Smooth muscle cell (in vitro differentiated cells): Measurements from ENCODE around the gene JCHAIN. TPM values are rescaled to one million over a fixed set of nuclear protein-coding genes. Genes with fewer than 3 reads are reported as not detected.
A peak's percentile ranks its signal among the peaks of the same experiment; 100 is the strongest.

Experiments used
- DNase-seq: peaks from one replicate; lab custom pipeline; 2025; ENCODE audit not compliant: unreplicated experiment; lab: John Stamatoyannopoulos, UW
- H2AFZ ChIP-seq: fragments of 200-600 bp; sonication (generic); 2 replicates; pipeline ENCODE4 v1.6.0; 2016; ENCODE audit warnings: antibody characterized with exemption, low read depth, mild to moderate bottlenecking
- H3F3A ChIP-seq: fragments of 200-600 bp; sonication (generic); 2 replicates; pipeline ENCODE4 v1.6.0; 2017; ENCODE audit warnings: antibody characterized with exemption, low read depth
- H3K27ac ChIP-seq: fragments of 200-600 bp; sonication (generic); 2 replicates; pipeline ENCODE4 v1.5.1; 2016; ENCODE audit warnings: low read depth, mild to moderate bottlenecking
- H3K27me3 ChIP-seq: fragments of 200-600 bp; sonication (generic); 2 replicates; pipeline ENCODE4 v1.6.1; 2016; ENCODE audit warnings: low read depth, mild to moderate bottlenecking
- H3K36me3 ChIP-seq: fragments of 200-600 bp; sonication (generic); 2 replicates; pipeline ENCODE4 v1.5.1; 2016; ENCODE audit warnings: low read depth
- H3K4me1 ChIP-seq: fragments of 200-600 bp; sonication (generic); 2 replicates; pipeline ENCODE4 v1.5.1; 2016; ENCODE audit warnings: low read depth
- H3K4me2 ChIP-seq: fragments of 200-600 bp; sonication (generic); 2 replicates; pipeline ENCODE4 v1.6.0; 2016; ENCODE audit warnings: mild to moderate bottlenecking
- H3K4me3 ChIP-seq: fragments of 200-600 bp; sonication (generic); 2 replicates; pipeline ENCODE4 v1.5.1; 2016; ENCODE audit warnings: mild to moderate bottlenecking
- H3K79me2 ChIP-seq: fragments of 200-600 bp; sonication (generic); 2 replicates; pipeline ENCODE4 v1.6.0; 2016; ENCODE audit warnings: low read depth, mild to moderate bottlenecking
- H3K9ac ChIP-seq: fragments of 200-600 bp; sonication (generic); 2 replicates; pipeline ENCODE4 v1.6.0; 2016; ENCODE audit warnings: low read depth
- H3K9me3 ChIP-seq: fragments of 200-600 bp; sonication (generic); replicated peaks from 2 replicates; pipeline ENCODE4 v1.5.1; 2016; ENCODE audit warnings: low read depth
- H4K20me1 ChIP-seq: fragments of 200-600 bp; sonication (generic); 2 replicates; pipeline ENCODE4 v1.6.0; 2016; ENCODE audit warnings: low read depth
- WGBS: methylation state at CpG from one replicate; pipeline ENCODE4 v1.1.7; 2016; ENCODE audit warnings: low lambda C conversion rate; 5-methylcytosine and 5-hydroxymethylcytosine counted together
- polyA plus RNA-seq: library from polyadenylated mRNA; unstranded; fragments of >200 nt; fragmentation: Nextera tagmentation; extraction: Ambion mirVana; gene quantifications from 2 replicates; pipeline ENCODE4 v1.2.1, GENCODE V29; 2016
- total RNA-seq: library from RNA; depleted of rRNA; stranded (reverse); fragments of >200 nt; gene quantifications from 2 replicates; pipeline ENCODE4 v1.2.3, GENCODE V29; 2014
- TF ChIP-seq, protein P1 (sequence below): fragments of 200-600 bp; sonication (generic); IDR thresholded peaks from 2 replicates; pipeline ENCODE4 v1.5.1; 2017; ENCODE audit warnings: borderline replicate concordance, mild to moderate bottlenecking, antibody characterized with exemption; ENCODE audit not compliant: insufficient read depth, poor library complexity, severe bottlenecking

The JCHAIN gene
- total and polyA plus RNA-seq, 2 experiments from 2014 or later, result not detected

DNA sequence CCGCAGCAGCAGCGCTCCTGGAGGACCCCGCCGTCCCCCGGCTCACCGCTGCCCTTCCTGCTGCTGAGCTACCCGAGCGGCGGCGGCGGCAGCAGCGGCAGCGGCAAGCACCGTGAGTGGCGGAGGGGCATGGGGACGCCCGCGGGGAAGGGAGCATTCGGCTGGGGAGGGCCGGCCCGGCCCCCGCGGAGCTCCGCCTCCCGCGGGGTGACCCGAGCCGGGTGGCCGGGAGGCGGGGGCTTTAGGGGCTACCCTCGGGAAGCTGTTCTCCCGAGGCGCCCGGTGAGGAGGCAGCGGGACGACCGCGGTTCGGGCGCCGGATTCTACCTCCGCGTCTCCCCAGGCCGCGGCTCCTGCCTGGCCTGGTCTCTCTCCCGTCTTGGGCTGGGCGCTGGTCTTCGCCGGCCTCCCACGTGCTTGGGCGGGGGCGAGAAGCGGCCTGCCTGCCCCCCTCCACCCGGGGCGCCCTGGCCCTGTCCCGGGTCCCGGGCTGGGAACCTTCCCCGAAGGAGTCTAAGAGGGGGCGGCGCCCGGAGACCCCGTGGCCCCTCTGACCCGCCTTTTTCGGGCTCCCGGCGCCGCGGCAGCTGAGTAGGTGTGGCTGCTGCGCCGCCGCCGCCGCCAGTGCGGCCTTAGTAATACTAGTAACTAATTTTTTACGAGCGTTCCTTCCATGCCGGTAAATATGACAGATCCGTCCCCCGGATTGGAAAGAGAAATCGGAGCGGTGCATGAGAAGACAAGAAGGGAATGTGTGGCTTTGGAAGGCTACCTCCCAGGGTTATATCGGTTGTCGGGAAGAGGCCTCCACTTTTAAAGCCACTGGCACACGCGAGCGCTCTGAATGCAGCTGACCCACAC, 39.1 kb upstream of the JCHAIN start:
- peak; percentile 76 for DNase-seq
- Histone ChIP-seq H3K27ac (peak overlapping the region; percentile 94), H3K4me2 (peak overlapping the region; percentile 90), H3K36me3 (no peaks in the 10 kb centered on the region), H3K4me1 (peaks cover 17% of the 10 kb centered on the region), H2AFZ (peak overlapping the region; percentile 50), H3K27me3 (no peaks in the 10 kb centered on the region), H3F3A (peaks cover 17% of the 10 kb centered on the region), H3K9ac (peak overlapping the region; percentile 92), H3K4me3 (peak overlapping the region; percentile 71), H4K20me1 (peaks cover 20% of the 10 kb centered on the region), H3K9me3 (no peaks in the 10 kb centered on the region), H3K79me2 (peaks cover 39% of the 10 kb centered on the region)
- TF ChIP-seq, protein P1, sequence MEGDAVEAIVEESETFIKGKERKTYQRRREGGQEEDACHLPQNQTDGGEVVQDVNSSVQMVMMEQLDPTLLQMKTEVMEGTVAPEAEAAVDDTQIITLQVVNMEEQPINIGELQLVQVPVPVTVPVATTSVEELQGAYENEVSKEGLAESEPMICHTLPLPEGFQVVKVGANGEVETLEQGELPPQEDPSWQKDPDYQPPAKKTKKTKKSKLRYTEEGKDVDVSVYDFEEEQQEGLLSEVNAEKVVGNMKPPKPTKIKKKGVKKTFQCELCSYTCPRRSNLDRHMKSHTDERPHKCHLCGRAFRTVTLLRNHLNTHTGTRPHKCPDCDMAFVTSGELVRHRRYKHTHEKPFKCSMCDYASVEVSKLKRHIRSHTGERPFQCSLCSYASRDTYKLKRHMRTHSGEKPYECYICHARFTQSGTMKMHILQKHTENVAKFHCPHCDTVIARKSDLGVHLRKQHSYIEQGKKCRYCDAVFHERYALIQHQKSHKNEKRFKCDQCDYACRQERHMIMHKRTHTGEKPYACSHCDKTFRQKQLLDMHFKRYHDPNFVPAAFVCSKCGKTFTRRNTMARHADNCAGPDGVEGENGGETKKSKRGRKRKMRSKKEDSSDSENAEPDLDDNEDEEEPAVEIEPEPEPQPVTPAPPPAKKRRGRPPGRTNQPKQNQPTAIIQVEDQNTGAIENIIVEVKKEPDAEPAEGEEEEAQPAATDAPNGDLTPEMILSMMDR, result no peak
- under 1% methylated on average over 71 of the region's 86 CpGs for whole genome bisulfite sequencing

DNA sequence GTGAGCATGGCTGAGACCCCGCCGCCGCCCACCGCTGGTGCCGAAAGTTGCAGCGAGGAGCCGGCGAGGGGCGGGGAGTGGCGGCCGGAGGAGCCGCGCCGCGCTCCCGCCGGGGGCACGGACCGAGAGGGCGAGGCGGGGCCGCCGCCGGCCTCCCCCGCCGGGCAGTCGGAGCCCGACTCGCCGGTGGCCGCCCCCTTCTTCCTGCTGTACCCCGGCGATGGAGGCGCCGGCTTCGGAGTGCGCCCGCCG, 38.5 kb upstream of the JCHAIN start:
- Histone ChIP-seq H3K27ac (peak overlapping the region; percentile 94), H3K9me3 (no peaks in the 10 kb centered on the region), H3K36me3 (no peaks in the 10 kb centered on the region), H3K27me3 (no peaks in the 10 kb centered on the region), H4K20me1 (peaks cover 20% of the 10 kb centered on the region), H3K4me3 (peak overlapping the region; percentile 71), H3K9ac (peak overlapping the region; percentile 92), H3K79me2 (peaks cover 33% of the 10 kb centered on the region), H3K4me1 (peaks cover 14% of the 10 kb centered on the region), H3K4me2 (peak overlapping the region; percentile 90), H3F3A (peaks cover 17% of the 10 kb centered on the region), H2AFZ (peak overlapping the region; percentile 87)
- 0% methylated on average over 8 of the region's 39 CpGs for WGBS
- no peak for DNase-seq
- TF ChIP-seq, protein P1, result no peak

DNA sequence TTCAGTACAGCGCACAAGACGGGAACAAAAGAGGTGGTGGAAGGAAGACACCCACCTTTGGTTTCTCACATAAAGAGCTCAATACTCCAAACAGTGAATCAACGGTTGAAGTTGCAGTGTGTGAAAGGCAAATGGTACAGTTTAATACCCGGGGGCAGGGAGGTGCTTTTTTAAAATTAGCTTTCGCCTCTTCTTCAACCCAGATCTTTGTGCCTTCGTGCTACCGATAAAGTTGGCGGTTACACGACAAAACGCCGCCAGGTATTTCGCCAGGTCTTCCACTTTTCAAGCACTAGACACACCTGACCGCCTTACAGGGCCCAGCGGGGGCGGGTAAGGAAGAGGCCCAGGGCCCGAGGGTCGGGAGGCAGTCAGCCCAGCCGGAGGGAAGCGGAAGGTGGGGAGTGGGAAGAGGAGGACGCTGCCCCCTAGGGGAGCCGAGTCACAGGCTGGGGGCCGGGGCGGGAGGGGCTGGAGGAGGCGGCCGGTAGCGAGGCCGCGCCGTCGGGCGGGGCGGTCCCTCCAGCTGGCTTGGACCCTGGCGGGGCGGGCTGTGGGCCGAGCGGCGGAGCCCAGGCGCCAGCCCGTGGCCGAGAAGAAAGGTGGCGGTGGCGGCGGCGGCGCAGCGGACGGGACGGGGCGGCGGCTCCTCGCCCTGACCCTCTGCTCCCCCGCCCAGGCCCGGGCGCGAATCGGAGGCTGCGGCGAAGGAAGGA, 38.1 kb upstream of the JCHAIN start:
- H3K27me3 ChIP-seq, result no peaks in the 10 kb centered on the region
- WGBS, result under 1% methylated on average over 31 of the region's 58 CpGs
- no peaks in the 10 kb centered on the region for H3K36me3 ChIP-seq
- H3K9me3 ChIP-seq, result no peaks in the 10 kb centered on the region
- peaks cover 14% of the 10 kb centered on the region for H3K4me1 ChIP-seq
- peak overlapping the region; percentile 90 for H3K4me2 ChIP-seq
- TF ChIP-seq, protein P1, result peak; percentile 36
- peaks cover 20% of the 10 kb centered on the region for H4K20me1 ChIP-seq
- H3K27ac ChIP-seq, result peak overlapping the region; percentile 94
- peak overlapping the region; percentile 87 for H2AFZ ChIP-seq
- H3F3A ChIP-seq, result peaks cover 17% of the 10 kb centered on the region
- peaks cover 28% of the 10 kb centered on the region for H3K79me2 ChIP-seq
- H3K9ac ChIP-seq, result peak overlapping the region; percentile 92
- peak overlapping the region; percentile 71 for H3K4me3 ChIP-seq
- DNase-seq, result peak; percentile 39
